Fibroblast of lung (primary cell): ENCODE measurements around the gene OR5B17. TPM values are rescaled to one million over a fixed set of nuclear protein-coding genes. Genes with fewer than 3 reads are reported as not detected.

ENCODE experiments used
- DNase-seq, 2 donors: peaks; one replicate each; pipeline versions ENCODE4 v3.0.0 to v3.0.0-alpha.2; 2010; ENCODE audit warnings: low read depth in 2 of 2
- H2AFZ ChIP-seq: 2 replicates; pipeline ENCODE4 v1.5.1; 2012; ENCODE audit warnings: low read length, control low read depth, inconsistent platforms
- H3K27ac ChIP-seq: 2 replicates; pipeline ENCODE4 v1.5.1; 2011; ENCODE audit warnings: low read length, control low read depth; ENCODE audit not compliant: insufficient read depth
- H3K27me3 ChIP-seq: 2 replicates; pipeline ENCODE4 v1.5.1; 2011; ENCODE audit warnings: mild to moderate bottlenecking, low read length; ENCODE audit not compliant: control insufficient read depth, insufficient read depth
- H3K36me3 ChIP-seq: 2 replicates; pipeline ENCODE4 v1.5.1; 2011; ENCODE audit warnings: low read length; ENCODE audit not compliant: control insufficient read depth, insufficient read depth
- H3K4me1 ChIP-seq: 2 replicates; pipeline ENCODE4 v1.5.1; 2011; ENCODE audit warnings: low read length; ENCODE audit not compliant: control insufficient read depth, insufficient read depth; ENCODE audit errors: extremely low read depth
- H3K4me2 ChIP-seq: 2 replicates; pipeline ENCODE4 v1.5.1; 2011; ENCODE audit warnings: low read length, control low read depth; ENCODE audit not compliant: insufficient read depth; ENCODE audit errors: extremely low read depth
- H3K4me3 ChIP-seq, 4 experiments: fragments of 200-600 bp in 1 of 4; sonication (generic) in 1 of 4; replicated peaks in 1 of 4; 2 replicates each; pipeline ENCODE4 v1.5.1; 2011 to 2016; ENCODE audit warnings: low read length in 4 of 4, low read depth in 3 of 4, mild to moderate bottlenecking in 3 of 4, control low read depth in 2 of 4, inconsistent platforms in 1 of 4, mixed read lengths in 1 of 4; ENCODE audit not compliant: insufficient read depth in 1 of 4; ENCODE audit errors: control extremely low read depth in 1 of 4
- H3K79me2 ChIP-seq: 2 replicates; pipeline ENCODE4 v1.5.1; 2012; ENCODE audit warnings: mild to moderate bottlenecking, low read length, inconsistent platforms; ENCODE audit not compliant: control insufficient read depth, insufficient read depth
- H3K9ac ChIP-seq: 2 replicates; pipeline ENCODE4 v1.5.1; 2011; ENCODE audit warnings: mild to moderate bottlenecking, low read length, control low read depth; ENCODE audit not compliant: insufficient read depth
- H3K9me3 ChIP-seq: 2 replicates; pipeline ENCODE4 v1.5.1; 2012; ENCODE audit warnings: low read depth, low read length; ENCODE audit not compliant: control insufficient read depth, insufficient read depth
- H4K20me1 ChIP-seq: 2 replicates; pipeline ENCODE4 v1.5.1; 2011; ENCODE audit warnings: low read length; ENCODE audit not compliant: control insufficient read depth, insufficient read depth; ENCODE audit errors: extremely low read depth
- CTCF ChIP-seq, 2 donors: IDR thresholded peaks in 1 of 2; conservative IDR thresholded peaks in 1 of 2; 1 replicate in 1 of 2; 2 replicates in 1 of 2; pipeline ENCODE4 v1.5.1; 2011 to 2012; ENCODE audit warnings: low read length in 2 of 2, control low read depth in 1 of 2, inconsistent platforms in 1 of 2, low read depth in 1 of 2, mild to moderate bottlenecking in 1 of 2
- EZH2 ChIP-seq: IDR thresholded peaks from 2 replicates; pipeline ENCODE4 v1.5.1; 2012; ENCODE audit warnings: low read length, control low read depth, mild to moderate bottlenecking; ENCODE audit errors: missing control alignments
- polyA plus RNA-seq, 2 donors: library from polyadenylated mRNA; depleted of rRNA in 1 of 2; stranded (reverse) in 1 of 2; unstranded in 1 of 2; fragments of >200 nt; gene quantifications; 2 replicates each; pipeline ENCODE4 v1.2.1, GENCODE V29; 2011 to 2012; ENCODE audit warnings: missing spikeins in 1 of 2
- total RNA-seq: library from RNA; depleted of rRNA; stranded (reverse); fragments of >200 nt; gene quantifications from 2 replicates; pipeline ENCODE4 v1.2.1, GENCODE V29; 2014

OR5B17 gene
- total and polyA plus RNA-seq, 2 donors (not counting 1 experiment from before 2014, with no cell fraction given), result not detected

GRCh38 chr11:58391879-58392278, 33.0 kb upstream of the OR5B17 start:
- no peaks in the 10 kb centered on the region for H3K79me2 ChIP-seq
- no peaks in the 10 kb centered on the region for H3K36me3 ChIP-seq
- no peaks in the 10 kb centered on the region for H3K27me3 ChIP-seq
- TF ChIP-seq CTCF (conservative IDR thresholded peaks at IDR 0.05 in 1 of 2, IDR thresholded peaks at IDR 0.05 in 1 of 2; ENCODE audit: low read depth in 1 of 2, low read length in 2 of 2) (no peak), EZH2 (no peak)
- no peak overlapping the region for H2AFZ ChIP-seq
- peak in 1 of 2 donors; percentile 23 for DNase-seq
- peak overlapping the region; percentile 46 for H3K27ac ChIP-seq
- H3K9me3 ChIP-seq, result peaks cover 2% of the 10 kb centered on the region
- H4K20me1 ChIP-seq, result no peaks in the 10 kb centered on the region
- H3K4me2 ChIP-seq, result no peak overlapping the region
- H3K4me1 ChIP-seq, result peaks cover 18% of the 10 kb centered on the region
- H3K4me3 ChIP-seq, result no peak overlapping the region
- H3K9ac ChIP-seq, result no peak overlapping the region

- no peak overlapping the region for H2AFZ ChIP-seq
- no peak for TF ChIP-seq CTCF (conservative IDR thresholded peaks at IDR 0.05 in 1 of 2, IDR thresholded peaks at IDR 0.05 in 1 of 2; ENCODE audit: low read depth in 1 of 2, low read length in 2 of 2)
- TF ChIP-seq EZH2, result no peak
- H3K27me3 ChIP-seq, result no peaks in the 10 kb centered on the region
- no peaks in the 10 kb centered on the region for H3K36me3 ChIP-seq
- no peak overlapping the region for H3K4me2 ChIP-seq
- H3K9me3 ChIP-seq, result peaks cover 2% of the 10 kb centered on the region
- H3K9ac ChIP-seq, result no peak overlapping the region
- no peaks in the 10 kb centered on the region for H4K20me1 ChIP-seq
- H3K4me3 ChIP-seq, result no peak overlapping the region
- H3K4me1 ChIP-seq, result peaks cover 18% of the 10 kb centered on the region
- H3K27ac ChIP-seq, result no peak overlapping the region
- H3K79me2 ChIP-seq, result no peaks in the 10 kb centered on the region
- no peak for DNase-seq
Measured at GRCh38 chr11:58390551-58391063, 31.7 kb upstream of the OR5B17 start.

GRCh38 chr11:58354727-58355126, 4.1 kb downstream of the OR5B17 start:
- no peaks in the 10 kb centered on the region for H3K9me3 ChIP-seq
- no peak overlapping the region for H3K4me2 ChIP-seq
- H3K4me3 ChIP-seq, result no peak overlapping the region
- H4K20me1 ChIP-seq, result no peaks in the 10 kb centered on the region
- H2AFZ ChIP-seq, result no peak overlapping the region
- H3K36me3 ChIP-seq, result no peaks in the 10 kb centered on the region
- DNase-seq, result no peak
- H3K4me1 ChIP-seq, result no peaks in the 10 kb centered on the region
- H3K79me2 ChIP-seq, result no peaks in the 10 kb centered on the region
- TF ChIP-seq EZH2 (no peak), CTCF (conservative IDR thresholded peaks at IDR 0.05 in 1 of 2, IDR thresholded peaks at IDR 0.05 in 1 of 2; ENCODE audit: low read depth in 1 of 2, low read length in 2 of 2) (no peak)
- H3K9ac ChIP-seq, result no peak overlapping the region
- no peaks in the 10 kb centered on the region for H3K27me3 ChIP-seq
- no peak overlapping the region for H3K27ac ChIP-seq
